Measurements from ENCODE around the gene RPA3.

DNA sequence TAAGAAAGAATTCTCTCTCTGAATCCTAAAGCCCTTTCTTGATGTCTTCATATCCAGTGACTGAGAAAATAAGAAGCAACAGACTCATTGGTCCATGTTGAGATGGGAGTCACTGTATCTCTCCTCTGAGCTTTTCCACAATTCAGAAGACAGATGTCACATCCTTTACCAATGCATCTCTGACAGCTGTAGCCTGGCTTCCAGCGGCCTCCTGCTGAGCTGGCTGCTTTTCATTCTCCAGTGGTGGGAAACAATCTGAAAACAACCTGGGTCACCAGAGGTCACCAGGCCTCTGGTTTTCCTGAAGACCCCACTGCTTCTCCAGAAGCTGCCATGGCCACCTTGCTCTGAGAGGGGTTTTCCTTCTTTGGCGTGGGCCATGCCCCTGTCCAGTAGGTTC lies 18.3 kb upstream of the RPA3 start:
- TF ChIP-seq, protein P1, sequence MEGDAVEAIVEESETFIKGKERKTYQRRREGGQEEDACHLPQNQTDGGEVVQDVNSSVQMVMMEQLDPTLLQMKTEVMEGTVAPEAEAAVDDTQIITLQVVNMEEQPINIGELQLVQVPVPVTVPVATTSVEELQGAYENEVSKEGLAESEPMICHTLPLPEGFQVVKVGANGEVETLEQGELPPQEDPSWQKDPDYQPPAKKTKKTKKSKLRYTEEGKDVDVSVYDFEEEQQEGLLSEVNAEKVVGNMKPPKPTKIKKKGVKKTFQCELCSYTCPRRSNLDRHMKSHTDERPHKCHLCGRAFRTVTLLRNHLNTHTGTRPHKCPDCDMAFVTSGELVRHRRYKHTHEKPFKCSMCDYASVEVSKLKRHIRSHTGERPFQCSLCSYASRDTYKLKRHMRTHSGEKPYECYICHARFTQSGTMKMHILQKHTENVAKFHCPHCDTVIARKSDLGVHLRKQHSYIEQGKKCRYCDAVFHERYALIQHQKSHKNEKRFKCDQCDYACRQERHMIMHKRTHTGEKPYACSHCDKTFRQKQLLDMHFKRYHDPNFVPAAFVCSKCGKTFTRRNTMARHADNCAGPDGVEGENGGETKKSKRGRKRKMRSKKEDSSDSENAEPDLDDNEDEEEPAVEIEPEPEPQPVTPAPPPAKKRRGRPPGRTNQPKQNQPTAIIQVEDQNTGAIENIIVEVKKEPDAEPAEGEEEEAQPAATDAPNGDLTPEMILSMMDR (IDR thresholded peaks at IDR 0.05), result no peak
- no peak for TF ChIP-seq POLR2A (IDR thresholded peaks at IDR 0.05)

All from right lobe of liver (tissue), 4 donors.